Effector memory CD4-positive, alpha-beta T cell (primary cell): ENCODE measurements around the gene PANK4.
"Not testable (repeated sequence)": the region's sequence is repeated elsewhere in the genome, so short reads cannot be mapped to it uniquely, and the experiment has no call there.

Source experiments
- DNase-seq, 3 donors: peaks; one replicate each; pipeline ENCODE4 v3.0.0-alpha.2; 2020
- H3K27ac ChIP-seq: 2 replicates; pipeline ENCODE4 v1.7.0; 2013; ENCODE audit warnings: mild to moderate bottlenecking, low read length, moderate library complexity; ENCODE audit not compliant: insufficient read depth, poor library complexity, severe bottlenecking
- H3K27me3 ChIP-seq: replicated peaks from 2 replicates; pipeline ENCODE4 v1.7.0; 2013; ENCODE audit warnings: mild to moderate bottlenecking, low read length; ENCODE audit not compliant: insufficient read depth, control insufficient read depth, poor library complexity, severe bottlenecking
- H3K36me3 ChIP-seq: 2 replicates; pipeline ENCODE4 v1.7.0; 2013; ENCODE audit warnings: mild to moderate bottlenecking, low read length, moderate library complexity; ENCODE audit not compliant: control insufficient read depth, insufficient read depth
- H3K4me1 ChIP-seq: 2 replicates; pipeline ENCODE4 v1.7.0; 2013; ENCODE audit warnings: low read length, mild to moderate bottlenecking; ENCODE audit not compliant: control insufficient read depth, insufficient read depth, poor library complexity, severe bottlenecking
- H3K4me3 ChIP-seq: 2 replicates; pipeline ENCODE4 v1.7.0; 2013; ENCODE audit warnings: low read length, low read depth, mild to moderate bottlenecking; ENCODE audit not compliant: insufficient read depth, poor library complexity, severe bottlenecking
- H3K9me3 ChIP-seq: 2 replicates; pipeline ENCODE4 v1.7.0; 2013; ENCODE audit warnings: mild to moderate bottlenecking, low read length, moderate library complexity; ENCODE audit not compliant: control insufficient read depth

Gene PANK4

DNA sequence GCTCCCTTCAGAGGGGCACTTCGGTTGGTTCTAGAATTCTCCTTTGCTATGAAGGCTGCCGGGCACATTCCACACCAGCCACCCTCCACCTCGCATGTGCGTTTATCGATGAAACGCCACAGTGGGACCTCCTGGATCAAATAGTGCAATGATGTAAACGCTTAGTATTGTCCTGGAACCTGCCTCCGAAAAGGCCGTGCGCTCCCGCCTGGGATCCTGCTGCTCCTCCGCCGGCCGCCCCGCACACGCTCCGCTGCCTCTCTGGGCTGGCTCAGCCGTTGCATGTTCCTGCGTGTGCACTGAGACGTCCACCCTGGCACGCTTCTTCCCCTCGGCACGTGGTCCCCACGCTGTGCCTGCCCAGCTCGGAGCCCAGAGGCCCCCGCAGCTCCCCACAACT lies 25.8 kb upstream of the PANK4 start:
- Histone ChIP-seq H3K9me3 (no peaks in the 10 kb centered on the region), H3K36me3 (no peaks in the 10 kb centered on the region), H3K4me3 (no peak overlapping the region), H3K27me3 (no peaks in the 10 kb centered on the region), H3K4me1 (peaks cover 47% of the 10 kb centered on the region), H3K27ac (no peak overlapping the region)
- no peak for DNase-seq

DNA sequence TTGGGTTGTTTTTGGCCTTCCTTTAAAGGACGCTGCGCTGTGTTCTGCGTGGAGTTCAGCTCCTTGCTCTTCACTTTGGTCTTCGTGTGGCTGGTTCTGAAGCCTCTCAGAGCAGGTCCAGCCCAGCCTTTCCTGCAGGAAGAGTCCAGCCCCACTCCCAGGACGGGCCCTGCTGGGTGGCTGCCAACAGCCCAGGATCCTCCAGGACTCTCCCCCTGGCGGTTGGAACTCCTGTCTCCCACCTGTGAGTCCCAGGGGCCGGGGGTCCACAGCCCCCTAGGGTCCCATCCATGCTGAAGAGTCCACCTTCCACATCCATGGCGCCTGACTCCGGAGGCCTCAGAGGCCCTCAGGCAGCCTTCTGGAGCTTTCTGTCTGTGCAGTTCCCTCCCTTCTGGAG lies 25.1 kb upstream of the PANK4 start:
- not testable (repeated sequence) for H3K9me3 ChIP-seq, H3K27me3 ChIP-seq, H3K4me3 ChIP-seq, H3K36me3 ChIP-seq, DNase-seq, H3K27ac ChIP-seq
- peaks cover 44% of the 10 kb centered on the region for H3K4me1 ChIP-seq

DNA sequence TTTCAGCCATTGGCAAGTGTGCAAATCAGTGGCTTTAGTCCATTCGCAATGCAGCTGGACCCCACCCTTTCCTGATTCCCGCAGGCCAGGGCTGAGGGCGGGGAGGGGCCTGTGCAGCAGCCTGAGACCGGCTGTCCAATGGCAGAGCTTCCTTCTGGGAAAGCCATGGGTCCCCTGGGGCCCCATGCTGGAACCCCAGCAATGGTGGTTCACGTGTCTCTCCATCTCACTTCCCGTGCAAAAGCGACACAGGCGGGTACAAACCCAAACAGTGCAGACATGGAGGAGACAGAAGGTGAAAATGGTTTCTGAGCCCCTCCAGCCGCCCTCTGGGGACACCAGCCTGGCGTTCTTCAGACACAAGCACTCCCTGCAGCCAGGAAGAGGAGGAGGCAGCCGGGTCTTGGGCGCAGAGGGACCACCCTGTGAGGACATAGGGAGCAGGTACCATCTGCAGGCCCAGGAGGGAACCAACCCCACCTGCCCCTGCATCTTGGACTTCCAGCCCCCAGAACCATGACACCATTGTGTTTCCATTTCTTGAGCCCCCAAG lies 24.0 kb upstream of the PANK4 start:
- H3K4me3 ChIP-seq, DNase-seq, H3K27ac ChIP-seq, H3K36me3 ChIP-seq, H3K9me3 ChIP-seq, H3K27me3 ChIP-seq: not testable (repeated sequence)
- peaks cover 46% of the 10 kb centered on the region for H3K4me1 ChIP-seq

DNA sequence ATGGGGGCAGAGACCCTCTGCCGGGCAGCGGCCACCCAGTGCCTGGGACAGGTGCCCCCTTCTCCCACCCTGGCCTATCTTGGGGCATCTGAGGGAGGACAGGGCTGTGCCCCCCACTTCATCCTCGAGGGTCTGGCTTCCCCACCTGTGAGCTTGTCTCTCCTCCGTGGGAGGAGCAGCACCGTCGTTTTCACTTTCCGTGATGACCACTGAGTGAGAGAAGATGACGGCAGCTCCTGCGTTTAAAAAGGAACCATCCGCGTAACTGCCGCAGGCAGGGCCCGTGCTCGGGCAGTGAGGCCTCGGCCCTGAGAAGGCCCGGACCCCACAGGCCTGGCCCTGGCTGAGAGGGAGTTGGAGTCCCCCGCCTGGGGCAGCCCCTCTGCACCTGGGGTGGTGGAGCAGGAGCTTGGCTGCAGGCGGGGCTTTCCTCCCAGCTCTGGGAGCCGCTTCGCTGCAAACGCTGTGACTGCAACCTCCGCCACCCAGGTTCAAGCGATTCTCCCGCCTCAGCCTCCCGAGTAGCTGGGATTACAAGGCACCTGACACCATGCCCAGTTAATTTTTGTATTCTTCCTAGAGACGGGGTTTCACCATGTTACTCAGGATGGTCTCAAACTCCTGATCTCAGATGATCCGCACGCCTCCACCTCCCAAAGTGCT lies 23.1 kb upstream of the PANK4 start:
- Histone ChIP-seq H3K27ac (peak overlapping the region; percentile 98), H3K4me3 (peak overlapping the region; percentile 33)
- not testable (repeated sequence) for DNase-seq

DNA sequence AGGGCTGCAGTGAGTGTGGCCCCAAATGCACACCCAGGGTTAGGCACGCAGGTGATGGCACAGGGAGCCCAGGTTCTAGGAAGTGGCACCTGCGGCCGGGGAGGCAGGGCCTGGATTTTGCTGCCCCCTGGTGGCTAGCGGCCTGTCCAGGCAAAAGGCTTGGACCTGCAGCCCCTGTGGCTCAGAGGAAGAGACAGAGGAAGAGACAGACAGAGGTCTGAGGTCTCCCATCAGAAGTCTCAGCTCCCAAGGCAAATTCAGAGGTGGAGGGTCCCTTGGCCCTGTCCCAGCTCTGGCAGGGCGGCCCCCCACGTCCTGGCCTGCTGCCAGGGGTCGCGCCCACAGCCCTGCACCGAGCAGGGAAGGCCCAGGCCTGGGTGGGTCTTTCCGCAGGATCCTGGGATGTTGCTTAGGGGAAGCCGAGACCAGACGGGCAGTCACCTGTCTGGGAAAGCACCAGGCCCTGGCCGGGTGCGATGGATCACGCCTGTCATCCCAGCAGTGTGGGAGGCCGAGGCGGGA lies 21.7 kb upstream of the PANK4 start:
- DNase-seq: peak; percentile 63 to 77 (median 67)
- H3K4me3 ChIP-seq: peak overlapping the region; percentile 64
- H3K4me1 ChIP-seq: peaks cover 38% of the 10 kb centered on the region
- H3K36me3 ChIP-seq: no peaks in the 10 kb centered on the region
- no peaks in the 10 kb centered on the region for H3K9me3 ChIP-seq
- no peaks in the 10 kb centered on the region for H3K27me3 ChIP-seq
- peak overlapping the region; percentile 98 for H3K27ac ChIP-seq

More for the DNA sequence above, 23.1 kb upstream of the PANK4 start:
- H3K4me1 ChIP-seq: peaks cover 41% of the 10 kb centered on the region
- H3K36me3 ChIP-seq, H3K27me3 ChIP-seq, H3K9me3 ChIP-seq: not testable (repeated sequence)

DNA sequence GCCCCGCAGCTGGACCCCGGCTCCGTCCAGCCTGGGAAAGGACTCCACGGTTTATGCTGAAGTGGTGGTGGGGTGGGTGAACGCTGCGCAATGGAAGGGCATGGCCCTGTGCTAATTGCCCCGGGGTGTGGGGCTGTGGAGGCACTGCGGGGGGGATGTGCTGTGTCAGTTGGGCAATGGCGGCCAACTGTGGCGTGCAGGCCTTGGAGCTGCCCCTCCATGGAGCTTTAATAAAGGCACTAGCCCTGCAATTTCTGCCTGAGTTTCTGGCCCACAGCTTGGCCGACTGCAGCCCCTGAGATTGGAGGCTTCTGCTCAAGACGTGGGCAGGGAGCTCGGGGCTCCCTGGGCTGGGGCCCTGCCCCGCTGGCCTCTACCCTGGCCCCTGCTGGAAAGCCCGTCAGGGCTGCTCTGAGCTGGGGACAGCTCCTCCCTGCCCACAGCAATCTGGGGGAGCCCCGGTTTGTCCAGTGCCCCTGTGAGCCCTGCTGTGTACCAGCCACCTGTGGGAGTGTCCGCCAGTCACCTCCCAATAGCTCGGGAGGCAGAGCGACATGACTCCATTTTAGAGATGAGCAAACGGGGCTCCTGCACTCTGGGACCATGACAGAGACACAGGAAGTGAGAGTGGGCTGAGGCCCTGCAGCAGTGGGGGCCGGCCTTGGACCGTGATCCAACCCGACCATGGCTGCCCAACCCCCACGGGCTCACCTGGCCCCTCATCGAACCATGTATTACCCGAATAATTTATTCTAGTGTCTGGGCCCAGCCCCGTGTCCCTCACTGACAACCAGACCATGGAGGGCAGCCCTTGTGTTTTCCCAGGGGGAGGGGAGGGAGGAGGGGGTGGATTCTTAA lies 21.0 kb upstream of the PANK4 start:
- Histone ChIP-seq H3K36me3 (no peaks in the 10 kb centered on the region), H3K9me3 (no peaks in the 10 kb centered on the region), H3K4me1 (peaks cover 38% of the 10 kb centered on the region), H3K27ac (peak overlapping the region; percentile 98), H3K4me3 (peak overlapping the region; percentile 64), H3K27me3 (no peaks in the 10 kb centered on the region)
- peak in 2 of 3 donors; percentile 30 to 35 for DNase-seq

DNA sequence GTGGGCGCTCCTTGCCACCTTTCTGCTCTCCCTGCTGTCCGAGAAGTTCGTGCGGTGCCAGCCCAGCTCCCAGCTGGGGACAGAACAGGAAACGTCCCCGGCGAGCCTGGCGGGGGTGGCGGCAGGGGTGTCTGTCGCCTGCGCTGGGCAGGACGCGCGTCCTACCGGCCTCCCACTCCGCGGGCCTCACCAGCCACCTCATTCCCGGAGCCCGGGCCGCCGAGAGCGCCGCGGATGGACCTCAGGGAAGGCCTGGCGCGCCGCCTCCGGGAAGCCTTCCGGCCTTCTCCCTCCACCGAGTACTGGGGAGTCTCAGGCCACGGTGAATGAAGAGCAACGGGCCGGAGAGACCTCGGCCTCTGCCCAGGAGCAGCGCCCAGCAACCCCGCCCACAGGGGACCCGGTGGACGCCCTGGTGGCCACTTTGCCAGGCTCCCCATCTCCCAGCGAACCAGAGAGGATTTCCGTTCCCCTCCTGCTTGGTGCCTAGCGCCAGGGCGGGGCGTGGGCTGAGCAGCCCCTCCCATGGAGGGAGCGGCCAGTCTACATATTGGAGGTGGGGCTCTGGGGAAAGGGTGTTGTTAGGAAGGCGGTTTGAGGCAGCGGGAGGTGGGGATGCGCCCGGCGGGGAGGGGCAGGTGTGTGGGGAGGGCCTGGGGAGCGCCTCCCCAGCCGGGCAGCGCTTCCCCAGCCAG lies 20.3 kb upstream of the PANK4 start:
- H3K4me3 ChIP-seq: peak overlapping the region; percentile 64
- H3K4me1 ChIP-seq: peaks cover 38% of the 10 kb centered on the region
- H3K9me3 ChIP-seq: no peaks in the 10 kb centered on the region
- DNase-seq: peak; percentile 80 to 81 (median 80)
- H3K27ac ChIP-seq: peak overlapping the region; percentile 98
- no peaks in the 10 kb centered on the region for H3K36me3 ChIP-seq
- H3K27me3 ChIP-seq: no peaks in the 10 kb centered on the region

DNA sequence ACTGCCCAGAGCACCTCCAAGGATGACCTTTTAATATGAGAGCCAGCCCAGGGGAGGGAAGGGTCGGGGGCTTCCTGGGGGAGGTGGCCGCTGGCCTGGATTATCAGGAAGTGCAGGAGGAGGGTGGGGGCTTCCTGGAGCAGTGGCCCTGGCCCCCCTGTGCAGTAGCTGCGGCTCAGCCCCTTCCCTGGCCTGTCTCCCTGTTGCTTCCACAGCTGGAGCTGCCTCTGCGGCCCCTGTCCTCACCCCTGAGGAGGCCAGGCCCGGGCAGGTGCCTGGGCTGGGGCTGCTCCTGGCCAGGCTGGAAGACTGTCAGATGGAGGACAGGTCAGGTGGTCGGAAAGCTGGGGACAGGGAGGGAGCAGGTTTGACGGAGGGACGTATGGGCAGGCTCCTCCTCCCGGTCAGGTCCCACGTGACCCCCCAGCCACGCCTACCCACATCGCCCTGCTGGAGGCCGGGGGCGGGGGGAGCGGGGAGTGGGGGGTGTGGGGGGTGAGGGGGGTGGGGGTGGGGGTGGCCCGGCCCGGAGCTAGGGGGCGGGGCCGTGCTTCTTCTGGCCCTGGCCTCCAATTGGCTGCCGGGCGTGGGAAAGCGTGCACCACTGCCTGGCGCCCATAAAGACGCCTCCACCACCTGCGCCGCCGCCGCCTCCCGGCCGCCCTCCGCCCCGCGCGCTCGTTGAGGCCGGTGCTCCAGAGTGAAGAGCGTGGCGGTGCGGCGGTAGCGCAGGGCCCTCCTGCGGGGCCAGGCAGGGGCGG lies 19.5 kb upstream of the PANK4 start:
- Histone ChIP-seq H3K27me3 (no peaks in the 10 kb centered on the region), H3K4me3 (peak overlapping the region; percentile 64), H3K9me3 (no peaks in the 10 kb centered on the region), H3K27ac (peak overlapping the region; percentile 98), H3K36me3 (no peaks in the 10 kb centered on the region), H3K4me1 (peaks cover 41% of the 10 kb centered on the region)
- peak; percentile 85 to 91 (median 88) for DNase-seq

DNA sequence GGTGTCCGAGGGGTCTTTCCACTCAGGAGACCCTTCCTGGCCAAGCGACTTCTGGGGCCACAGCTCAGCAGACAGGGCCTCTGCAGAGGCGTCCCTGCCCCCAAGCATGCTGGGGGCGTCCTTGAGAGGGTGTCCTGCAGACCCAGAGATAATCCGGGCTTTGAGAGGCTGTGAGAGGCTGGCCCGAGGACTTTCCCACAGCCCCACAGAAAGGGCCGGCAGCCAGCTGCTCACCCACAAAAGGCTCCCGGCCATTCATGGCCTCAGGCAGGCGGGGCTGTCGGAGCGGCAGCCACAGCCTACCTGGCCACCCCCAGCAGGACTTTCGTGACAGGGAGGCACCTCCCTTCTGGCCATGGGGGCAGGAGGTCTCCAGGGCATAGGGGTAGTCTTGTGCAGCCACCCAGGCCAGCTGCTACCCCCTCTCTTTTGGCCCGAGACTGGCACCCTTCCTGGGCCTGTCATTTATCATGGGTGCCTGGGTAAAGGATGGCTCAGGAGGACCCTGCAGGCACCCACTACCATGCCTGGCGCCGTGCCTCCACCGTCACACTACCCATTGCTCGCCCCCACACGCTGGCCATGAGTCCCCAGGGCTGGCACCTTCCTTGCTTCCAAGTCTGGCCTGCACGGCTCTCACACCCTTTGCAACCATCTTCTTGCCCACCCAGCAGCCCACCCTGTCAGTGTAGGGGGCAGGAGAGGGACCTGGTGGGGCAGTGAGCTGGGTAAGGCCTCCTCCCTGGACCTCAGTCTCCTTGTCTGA lies 18.7 kb upstream of the PANK4 start:
- H3K27me3 ChIP-seq: no peaks in the 10 kb centered on the region
- peak overlapping the region; percentile 37 for H3K27ac ChIP-seq
- H3K9me3 ChIP-seq: no peaks in the 10 kb centered on the region
- H3K36me3 ChIP-seq: no peaks in the 10 kb centered on the region
- no peak for DNase-seq
- peaks cover 48% of the 10 kb centered on the region for H3K4me1 ChIP-seq
- no peak overlapping the region for H3K4me3 ChIP-seq
